Vagina (tissue), 2 donors: ENCODE data around the gene KCNC1. TPM values are rescaled to one million over a fixed set of nuclear protein-coding genes. Genes with fewer than 3 reads are reported as not detected.

Experiments used
- DNase-seq, 2 donors: peaks; one replicate each; pipeline ENCODE4 v3.0.0-alpha.2; 2017; ENCODE audit errors: extremely low spot score in 2 of 2
- H3K27ac ChIP-seq: fragments of 200-600 bp; sonication (generic); one replicate; pipeline ENCODE4 v1.5.1; 2019
- H3K27me3 ChIP-seq: fragments of 200-600 bp; sonication (generic); one replicate; pipeline ENCODE4 v1.5.1; 2019
- H3K36me3 ChIP-seq, 2 donors: fragments of 200-600 bp; sonication (generic); one replicate each; pipeline ENCODE4 v1.5.1; 2017 to 2019
- H3K4me1 ChIP-seq: fragments of 200-600 bp; sonication (generic); one replicate; pipeline ENCODE4 v1.5.1; 2019
- H3K4me3 ChIP-seq, 2 donors: fragments of 200-600 bp; sonication (generic); 1 replicate in 1 of 2; 2 replicates in 1 of 2; pipeline ENCODE4 v1.5.1; 2016 to 2019
- H3K9me3 ChIP-seq: fragments of 200-600 bp; sonication (generic); one replicate; pipeline ENCODE4 v1.5.1; 2019
- CTCF ChIP-seq, 3 experiments: fragments of 450-650 bp in 2 of 3; fragments of 200-600 bp in 1 of 3; sonication (generic) in 1 of 3; IDR thresholded peaks; one replicate each; pipeline ENCODE4 v1.5.1; 2017 to 2019; ENCODE audit warnings: antibody characterized with exemption in 3 of 3, mild to moderate bottlenecking in 2 of 3, moderate library complexity in 2 of 3
- POLR2A ChIP-seq, 2 donors: fragments of 450-650 bp; IDR thresholded peaks; one replicate each; pipeline ENCODE4 v1.6.1; 2017; ENCODE audit warnings: antibody characterized with exemption in 2 of 2, mild to moderate bottlenecking in 2 of 2, moderate library complexity in 2 of 2
- POLR2AphosphoS5 ChIP-seq, 2 donors: sonication (generic); formaldehyde crosslinking; IDR thresholded peaks; one replicate each; pipeline ENCODE4 v1.9.0; 2017; ENCODE audit warnings: antibody characterized with exemption in 2 of 2, mild to moderate bottlenecking in 2 of 2, low read depth in 1 of 2; ENCODE audit not compliant: insufficient read depth in 1 of 2
- intact Hi-C: fragments of 100-400 bp; cut with DNase I; formaldehyde crosslinking; loops from one replicate; pipeline ENCODE4 v1.15.1; 2023
- total RNA-seq: library from RNA; depleted of rRNA; stranded (reverse); fragments of >200 nt; gene quantifications from one replicate; pipeline ENCODE4 v1.2.3, GENCODE V29; 2016

Gene KCNC1
- total RNA-seq, 1 donor from 2014 or later, result 0.49 TPM

GRCh38 chr11:17762309-17762974 is 27.9 kb downstream of the KCNC1 start:
- TF ChIP-seq POLR2A (IDR thresholded peaks at IDR 0.05), result no peak
- TF ChIP-seq POLR2AphosphoS5 (IDR thresholded peaks at IDR 0.05; ENCODE audit: insufficient read depth in 1 of 2, low read depth in 1 of 2), result no peak
- no peak for TF ChIP-seq CTCF (IDR thresholded peaks at IDR 0.05)
- Histone ChIP-seq H3K4me3 (no peak overlapping the region), H3K4me1 (no peaks in the 10 kb centered on the region), H3K9me3 (no peaks in the 10 kb centered on the region), H3K27ac (no peak overlapping the region), H3K27me3 (no peaks in the 10 kb centered on the region), H3K36me3 (no peaks in the 10 kb centered on the region)
- no peak for DNase-seq
- intact Hi-C loops, result no loop called here

- no peaks in the 10 kb centered on the region for H3K9me3 ChIP-seq
- no peaks in the 10 kb centered on the region for H3K27me3 ChIP-seq
- no peak for DNase-seq
- no peaks in the 10 kb centered on the region for H3K4me1 ChIP-seq
- no peak overlapping the region for H3K27ac ChIP-seq
- H3K4me3 ChIP-seq, result no peak overlapping the region
- no peak for TF ChIP-seq CTCF (IDR thresholded peaks at IDR 0.05)
- intact Hi-C loops, result no loop called here
- H3K36me3 ChIP-seq, result no peaks in the 10 kb centered on the region
These were observed 28.7 kb downstream of the KCNC1 start for GRCh38 chr11:17763244-17763643.

- no peaks in the 10 kb centered on the region for H3K27me3 ChIP-seq
- H3K9me3 ChIP-seq, result no peaks in the 10 kb centered on the region
- no peak overlapping the region for H3K27ac ChIP-seq
- H3K4me3 ChIP-seq, result no peak overlapping the region
- H3K36me3 ChIP-seq, result no peaks in the 10 kb centered on the region
- DNase-seq, result no peak
- intact Hi-C loops, result no loop called here
- no peak for TF ChIP-seq CTCF (IDR thresholded peaks at IDR 0.05)
- no peak for TF ChIP-seq POLR2AphosphoS5 (IDR thresholded peaks at IDR 0.05; ENCODE audit: insufficient read depth in 1 of 2, low read depth in 1 of 2)
- TF ChIP-seq POLR2A (IDR thresholded peaks at IDR 0.05), result no peak
- H3K4me1 ChIP-seq, result no peaks in the 10 kb centered on the region
These were observed 29.1 kb downstream of the KCNC1 start for GRCh38 chr11:17763703-17764102.

- Histone ChIP-seq H3K4me3 (no peak overlapping the region), H3K9me3 (no peaks in the 10 kb centered on the region), H3K36me3 (no peaks in the 10 kb centered on the region), H3K27me3 (no peaks in the 10 kb centered on the region), H3K4me1 (no peaks in the 10 kb centered on the region), H3K27ac (no peak overlapping the region)
- TF ChIP-seq CTCF (IDR thresholded peaks at IDR 0.05), result no peak
- TF ChIP-seq POLR2A (IDR thresholded peaks at IDR 0.05), result no peak
- intact Hi-C loops, result no loop called here
- DNase-seq, result no peak
These were observed 30.1 kb downstream of the KCNC1 start for GRCh38 chr11:17764446-17765218.

- Histone ChIP-seq H3K9me3 (no peaks in the 10 kb centered on the region), H3K27ac (no peak overlapping the region), H3K4me1 (peaks cover 5% of the 10 kb centered on the region), H3K36me3 (no peaks in the 10 kb centered on the region), H3K27me3 (no peaks in the 10 kb centered on the region), H3K4me3 (no peak overlapping the region)
- TF ChIP-seq CTCF (IDR thresholded peaks at IDR 0.05) (no peak), POLR2A (IDR thresholded peaks at IDR 0.05) (no peak), POLR2AphosphoS5 (IDR thresholded peaks at IDR 0.05; ENCODE audit: insufficient read depth in 1 of 2, low read depth in 1 of 2) (no peak)
- intact Hi-C loops, result no loop called here
- no peak for DNase-seq
These were observed 30.9 kb downstream of the KCNC1 start for GRCh38 chr11:17765356-17766072.
